ENCODE measurements around the gene SIRPA.

DNA sequence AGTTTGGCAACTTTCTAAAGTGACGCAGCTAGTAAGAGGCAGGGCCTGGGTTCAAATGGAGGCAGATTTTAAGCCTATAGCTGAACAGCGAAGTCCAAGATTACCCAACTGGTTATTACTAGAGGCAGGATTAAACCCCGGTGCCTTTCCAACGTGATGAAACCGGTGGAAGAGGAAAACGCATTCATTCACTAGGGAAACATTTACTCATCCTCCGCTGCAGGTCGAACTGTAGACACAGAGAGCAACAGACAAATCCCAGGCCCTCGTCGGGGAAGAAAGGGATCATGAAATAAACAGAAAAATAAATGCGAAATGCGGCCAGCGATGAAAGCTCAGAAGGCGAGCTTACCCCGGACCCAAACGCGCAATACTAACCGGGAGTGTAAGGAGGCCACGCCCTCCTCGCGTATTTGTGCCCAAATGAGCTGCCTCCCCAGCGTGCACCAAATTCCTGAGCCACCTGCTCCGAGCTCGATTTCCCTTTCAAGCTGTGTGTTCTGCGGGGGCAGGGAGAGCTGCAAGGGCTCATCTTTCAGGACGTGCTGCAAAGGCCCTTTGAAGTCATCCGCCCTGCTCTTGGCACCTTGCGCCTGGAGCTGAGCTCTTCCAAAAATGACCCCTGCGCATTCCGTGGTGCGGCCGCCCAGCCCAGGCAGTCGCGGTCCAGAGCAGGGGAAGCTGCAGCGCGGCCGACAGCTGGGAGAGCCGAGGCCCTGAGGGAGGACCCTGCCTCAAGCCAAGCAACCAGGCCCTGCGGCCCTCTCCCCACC is 51.7 kb downstream of the SIRPA start:
- TF ChIP-seq, protein P1, sequence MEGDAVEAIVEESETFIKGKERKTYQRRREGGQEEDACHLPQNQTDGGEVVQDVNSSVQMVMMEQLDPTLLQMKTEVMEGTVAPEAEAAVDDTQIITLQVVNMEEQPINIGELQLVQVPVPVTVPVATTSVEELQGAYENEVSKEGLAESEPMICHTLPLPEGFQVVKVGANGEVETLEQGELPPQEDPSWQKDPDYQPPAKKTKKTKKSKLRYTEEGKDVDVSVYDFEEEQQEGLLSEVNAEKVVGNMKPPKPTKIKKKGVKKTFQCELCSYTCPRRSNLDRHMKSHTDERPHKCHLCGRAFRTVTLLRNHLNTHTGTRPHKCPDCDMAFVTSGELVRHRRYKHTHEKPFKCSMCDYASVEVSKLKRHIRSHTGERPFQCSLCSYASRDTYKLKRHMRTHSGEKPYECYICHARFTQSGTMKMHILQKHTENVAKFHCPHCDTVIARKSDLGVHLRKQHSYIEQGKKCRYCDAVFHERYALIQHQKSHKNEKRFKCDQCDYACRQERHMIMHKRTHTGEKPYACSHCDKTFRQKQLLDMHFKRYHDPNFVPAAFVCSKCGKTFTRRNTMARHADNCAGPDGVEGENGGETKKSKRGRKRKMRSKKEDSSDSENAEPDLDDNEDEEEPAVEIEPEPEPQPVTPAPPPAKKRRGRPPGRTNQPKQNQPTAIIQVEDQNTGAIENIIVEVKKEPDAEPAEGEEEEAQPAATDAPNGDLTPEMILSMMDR (IDR thresholded peaks at IDR 0.05): no peak
- TF ChIP-seq POLR2A (IDR thresholded peaks at IDR 0.05): no peak
